Testis (tissue), 2 donors: Measurements from ENCODE around the gene RASAL2.

Experiments used
- CTCF ChIP-seq, 3 experiments: fragments of 450-650 bp in 2 of 3; fragments of 200-600 bp in 1 of 3; sonication (generic) in 1 of 3; IDR thresholded peaks; one replicate each; pipeline ENCODE4 v1.5.1; 2016 to 2019; ENCODE audit warnings: antibody characterized with exemption in 3 of 3, mild to moderate bottlenecking in 2 of 3, moderate library complexity in 1 of 3
- POLR2A ChIP-seq: fragments of 450-650 bp; IDR thresholded peaks from one replicate; pipeline ENCODE4 v1.6.1; 2017; ENCODE audit warnings: antibody characterized with exemption, mild to moderate bottlenecking, moderate library complexity

DNA sequence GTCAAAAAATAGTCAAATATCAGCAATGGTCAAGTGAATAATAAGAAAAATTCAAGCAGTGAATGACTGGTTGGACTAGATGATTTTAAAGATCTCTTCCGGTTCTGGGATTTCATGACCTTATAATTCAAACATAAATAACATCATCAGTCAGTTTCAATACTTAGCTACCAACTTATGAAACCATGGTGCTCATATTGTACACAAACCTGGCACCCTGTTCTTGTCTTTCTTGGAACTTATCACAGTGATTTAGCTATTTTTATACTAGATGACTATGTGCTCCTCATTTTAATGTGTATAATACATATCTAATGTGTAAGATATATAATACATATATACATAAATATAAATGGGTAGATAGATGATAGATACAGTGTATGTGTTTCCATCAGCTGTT is 245.9 kb downstream of the RASAL2 start:
- TF ChIP-seq CTCF (IDR thresholded peaks at IDR 0.05) (no peak), POLR2A (no peak)
